GM18858 (cell line): ENCODE measurements around the gene MRPL42.
"Not testable (repeated sequence)": the region's sequence is repeated elsewhere in the genome, so short reads cannot be mapped to it uniquely, and the experiment has no call there.

Source experiments
- ATAC-seq: cut with Tn5 transposase; IDR thresholded peaks from one replicate; pipeline ENCODE4 v1.9.1; 2021; ENCODE audit not compliant: unreplicated experiment

Gene MRPL42

GRCh38 chr12:93497456-93497855, 30.1 kb downstream of the MRPL42 start:
- no peak for ATAC-seq

GRCh38 chr12:93498813-93499212, 31.5 kb downstream of the MRPL42 start:
- not testable (repeated sequence) for ATAC-seq

GRCh38 chr12:93500201-93500600, 32.9 kb downstream of the MRPL42 start:
- ATAC-seq = no peak

GRCh38 chr12:93500667-93501066, 33.4 kb downstream of the MRPL42 start:
- no peak for ATAC-seq

- no peak for ATAC-seq
Observed at GRCh38 chr12:93502802-93503623, 35.7 kb downstream of the MRPL42 start.

GRCh38 chr12:93507165-93507564, 39.9 kb downstream of the MRPL42 start:
- ATAC-seq = no peak

- ATAC-seq = no peak
Observed at GRCh38 chr12:93509506-93509905, 42.2 kb downstream of the MRPL42 start.

GRCh38 chr12:93514853-93515252, 47.5 kb downstream of the MRPL42 start:
- ATAC-seq = no peak

GRCh38 chr12:93518725-93519124, 51.4 kb downstream of the MRPL42 start:
- no peak for ATAC-seq

- ATAC-seq = no peak
Observed at GRCh38 chr12:93519859-93520258, 52.5 kb downstream of the MRPL42 start.

GRCh38 chr12:93520454-93520853, 53.1 kb downstream of the MRPL42 start:
- ATAC-seq = no peak

- ATAC-seq = no peak
Observed at GRCh38 chr12:93521225-93522080, 54.1 kb downstream of the MRPL42 start.

- no peak for ATAC-seq
Observed at GRCh38 chr12:93524386-93525133, 57.2 kb downstream of the MRPL42 start.

GRCh38 chr12:93526786-93527428, 59.6 kb downstream of the MRPL42 start:
- ATAC-seq = no peak

- no peak for ATAC-seq
Observed at GRCh38 chr12:93530358-93530757, 63.0 kb downstream of the MRPL42 start.

GRCh38 chr12:93533310-93533709, 66.0 kb downstream of the MRPL42 start:
- ATAC-seq = no peak

GRCh38 chr12:93536111-93536765, 68.9 kb downstream of the MRPL42 start:
- ATAC-seq = peak; percentile 9

GRCh38 chr12:93536766-93537488, 69.6 kb downstream of the MRPL42 start:
- peak; percentile 96 for ATAC-seq

- no peak for ATAC-seq
Observed at GRCh38 chr12:93537769-93538168, 70.5 kb downstream of the MRPL42 start.

- ATAC-seq = no peak
Observed at GRCh38 chr12:93539821-93540220, 72.5 kb downstream of the MRPL42 start.
